Bronchial epithelial cell (primary cell): ENCODE measurements around the gene CRIP3. TPM values are rescaled to one million over a fixed set of nuclear protein-coding genes. Genes with fewer than 3 reads are reported as not detected.

Experiments
- DNase-seq: peaks from one replicate; pipeline ENCODE4 v3.0.0-alpha.2; 2010; ENCODE audit warnings: low read depth
- FAIRE-seq: peaks from 2 replicates; lab custom pipeline; 2011; peaks lifted over from hg19 to GRCh38; lab: Jason Lieb, UNC
- H3K27me3 ChIP-seq: 2 replicates; pipeline ENCODE4 v1.5.1; 2011; ENCODE audit warnings: low read length; ENCODE audit not compliant: control insufficient read depth, insufficient read depth
- H3K36me3 ChIP-seq: 2 replicates; pipeline ENCODE4 v1.5.1; 2011; ENCODE audit warnings: low read length; ENCODE audit not compliant: control insufficient read depth, insufficient read depth
- H3K4me3 ChIP-seq: 2 replicates; pipeline ENCODE4 v1.5.1; 2011; ENCODE audit warnings: mild to moderate bottlenecking, low read depth, low read length, control low read depth
- total RNA-seq: library from RNA; depleted of rRNA; stranded (reverse); fragments of >200 nt; gene quantifications from 2 replicates; pipeline ENCODE4 v1.2.1, GENCODE V29; 2014
- TF ChIP-seq, protein P1 (sequence below): IDR thresholded peaks from 2 replicates; pipeline ENCODE4 v1.5.1; 2011; ENCODE audit warnings: mild to moderate bottlenecking, moderate library complexity, low read length, control low read depth, inconsistent platforms; ENCODE audit not compliant: insufficient read depth, severe bottlenecking

CRIP3 gene
- total RNA-seq, 1 donor from 2014 or later = not detected

- Histone ChIP-seq H3K4me3 (no peak overlapping the region), H3K27me3 (peaks cover 2% of the 10 kb centered on the region)
- FAIRE-seq = no peak
Measured at GRCh38 chr6:43261198-43261597, 47.4 kb downstream of the CRIP3 start.

GRCh38 chr6:43260791-43261190 lies 47.8 kb downstream of the CRIP3 start:
- FAIRE-seq (no peak), DNase-seq (no peak)

More at GRCh38 chr6:43261198-43261597, 47.4 kb downstream of the CRIP3 start:
- no peaks in the 10 kb centered on the region for H3K36me3 ChIP-seq
- TF ChIP-seq, protein P1, sequence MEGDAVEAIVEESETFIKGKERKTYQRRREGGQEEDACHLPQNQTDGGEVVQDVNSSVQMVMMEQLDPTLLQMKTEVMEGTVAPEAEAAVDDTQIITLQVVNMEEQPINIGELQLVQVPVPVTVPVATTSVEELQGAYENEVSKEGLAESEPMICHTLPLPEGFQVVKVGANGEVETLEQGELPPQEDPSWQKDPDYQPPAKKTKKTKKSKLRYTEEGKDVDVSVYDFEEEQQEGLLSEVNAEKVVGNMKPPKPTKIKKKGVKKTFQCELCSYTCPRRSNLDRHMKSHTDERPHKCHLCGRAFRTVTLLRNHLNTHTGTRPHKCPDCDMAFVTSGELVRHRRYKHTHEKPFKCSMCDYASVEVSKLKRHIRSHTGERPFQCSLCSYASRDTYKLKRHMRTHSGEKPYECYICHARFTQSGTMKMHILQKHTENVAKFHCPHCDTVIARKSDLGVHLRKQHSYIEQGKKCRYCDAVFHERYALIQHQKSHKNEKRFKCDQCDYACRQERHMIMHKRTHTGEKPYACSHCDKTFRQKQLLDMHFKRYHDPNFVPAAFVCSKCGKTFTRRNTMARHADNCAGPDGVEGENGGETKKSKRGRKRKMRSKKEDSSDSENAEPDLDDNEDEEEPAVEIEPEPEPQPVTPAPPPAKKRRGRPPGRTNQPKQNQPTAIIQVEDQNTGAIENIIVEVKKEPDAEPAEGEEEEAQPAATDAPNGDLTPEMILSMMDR = no peak
- no peak for DNase-seq

GRCh38 chr6:43258807-43259686 lies 49.6 kb downstream of the CRIP3 start:
- H3K27me3 ChIP-seq = peaks cover 2% of the 10 kb centered on the region
- no peak for FAIRE-seq
- no peak for DNase-seq
- H3K36me3 ChIP-seq = no peaks in the 10 kb centered on the region
- H3K4me3 ChIP-seq = no peak overlapping the region
- TF ChIP-seq, protein P1 = no peak

More at GRCh38 chr6:43260791-43261190, 47.8 kb downstream of the CRIP3 start:
- no peaks in the 10 kb centered on the region for H3K36me3 ChIP-seq
- H3K27me3 ChIP-seq = peaks cover 2% of the 10 kb centered on the region
- TF ChIP-seq, protein P1 = no peak
- H3K4me3 ChIP-seq = no peak overlapping the region

DNA sequence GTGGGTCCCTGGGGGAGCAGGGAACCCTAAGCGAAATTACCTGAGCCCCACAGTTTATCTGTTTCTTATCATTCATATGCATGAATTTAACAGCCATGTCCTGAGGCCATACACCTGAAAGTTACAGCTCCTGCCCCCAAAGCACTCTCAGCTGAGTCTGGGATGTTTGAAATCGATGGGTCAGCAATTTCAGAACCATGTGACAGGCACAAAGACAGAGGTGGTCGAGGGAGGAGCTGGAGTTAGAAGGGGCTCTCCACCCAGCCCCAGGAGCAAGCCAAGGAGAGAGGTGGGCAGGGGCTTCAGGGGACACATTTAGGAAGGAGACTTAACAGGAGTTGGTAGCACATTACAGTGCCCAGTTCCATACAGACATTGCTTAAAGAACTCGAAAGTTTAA lies 50.4 kb downstream of the CRIP3 start:
- TF ChIP-seq, protein P1 = no peak
- H3K27me3 ChIP-seq = peaks cover 2% of the 10 kb centered on the region

GRCh38 chr6:43257367-43258145 lies 51.1 kb downstream of the CRIP3 start:
- Histone ChIP-seq H3K27me3 (peaks cover 3% of the 10 kb centered on the region), H3K36me3 (no peaks in the 10 kb centered on the region), H3K4me3 (no peak overlapping the region)
- no peak for DNase-seq
- no peak for FAIRE-seq
- TF ChIP-seq, protein P1 = no peak

More for the DNA sequence above, 50.4 kb downstream of the CRIP3 start:
- H3K4me3 ChIP-seq = no peak overlapping the region
- FAIRE-seq = no peak
- no peak for DNase-seq
- H3K36me3 ChIP-seq = no peaks in the 10 kb centered on the region
